CD4-positive, alpha-beta T cell treated with Interleukin-6 for 4 hours (primary cell): ENCODE results near the gene PPP1R13L.
A peak's percentile ranks its signal among the peaks of the same experiment; 100 is the strongest.

Experiments
- DNase-seq: peaks from one replicate; pipeline ENCODE4 v3.0.0-alpha.2; 2020; ENCODE audit warnings: mixed read lengths

PPP1R13L gene

GRCh38 chr19:45405435-45406225 lies 761 bp upstream of the PPP1R13L start:
- peak; percentile 87 for DNase-seq

GRCh38 chr19:45403781-45404556 lies 900 bp downstream of the PPP1R13L start:
- DNase-seq, result peak; percentile 63

DNA sequence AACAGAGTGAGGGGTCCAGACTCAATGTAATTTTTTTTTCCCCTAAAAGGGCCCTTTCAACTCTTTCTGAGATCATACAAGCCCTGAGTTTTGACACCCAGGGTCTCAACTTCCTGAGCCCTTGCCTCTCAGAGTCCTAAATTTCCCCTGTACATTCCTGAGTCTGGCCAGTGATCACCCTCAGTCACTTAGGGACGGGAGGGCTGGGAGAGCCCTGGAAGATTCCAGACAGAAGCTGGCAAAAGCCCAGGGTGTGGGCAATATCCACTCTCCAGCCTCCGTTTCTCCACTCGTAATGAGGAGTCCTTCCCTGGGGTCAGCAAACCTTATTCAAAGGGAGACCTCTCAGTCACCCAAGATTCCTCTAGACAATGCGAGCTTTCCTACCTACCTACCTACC lies 1.6 kb downstream of the PPP1R13L start:
- no peak for DNase-seq

- DNase-seq, result peak; percentile 49
Observed at GRCh38 chr19:45402298-45403061, 2.4 kb downstream of the PPP1R13L start.

DNA sequence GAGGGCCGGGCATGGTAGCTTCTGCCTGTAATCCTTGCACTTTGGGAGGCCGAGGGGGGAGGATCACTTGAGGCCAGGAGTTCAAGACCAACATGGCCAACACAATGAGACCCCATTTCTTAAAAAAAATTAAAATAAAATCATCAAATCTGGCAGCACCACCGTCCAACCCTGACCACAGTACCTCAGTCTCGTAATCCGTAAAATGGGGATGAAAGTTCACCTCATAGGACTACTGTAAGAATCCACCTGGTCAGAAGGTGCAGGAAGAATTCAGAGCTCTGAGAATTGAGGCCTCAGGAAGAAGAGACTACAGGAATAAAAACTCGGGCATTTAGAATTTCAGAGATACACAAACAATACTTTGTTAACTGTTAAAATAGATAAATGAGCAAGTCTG lies 3.1 kb downstream of the PPP1R13L start:
- DNase-seq, result no peak

DNA sequence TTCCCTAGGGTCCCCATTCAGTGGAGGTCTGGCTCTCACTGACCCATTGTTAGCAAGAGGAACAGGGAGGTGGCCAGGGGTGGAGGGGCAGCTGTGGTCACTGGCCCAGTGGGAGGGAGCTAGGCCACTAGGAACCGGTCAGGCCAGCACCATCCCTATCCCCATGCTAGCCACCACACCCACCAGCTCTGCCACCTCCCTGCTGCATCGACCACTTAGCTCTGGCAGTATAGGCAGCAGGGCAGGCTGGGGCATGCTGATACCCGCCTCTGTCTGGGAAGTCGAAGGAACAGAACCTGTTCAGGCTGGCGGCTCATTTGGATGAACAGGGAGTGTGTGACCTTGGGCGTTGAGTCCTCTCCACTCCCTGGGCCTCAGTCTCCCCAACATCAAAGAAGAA lies 4.7 kb downstream of the PPP1R13L start:
- DNase-seq, result no peak

DNA sequence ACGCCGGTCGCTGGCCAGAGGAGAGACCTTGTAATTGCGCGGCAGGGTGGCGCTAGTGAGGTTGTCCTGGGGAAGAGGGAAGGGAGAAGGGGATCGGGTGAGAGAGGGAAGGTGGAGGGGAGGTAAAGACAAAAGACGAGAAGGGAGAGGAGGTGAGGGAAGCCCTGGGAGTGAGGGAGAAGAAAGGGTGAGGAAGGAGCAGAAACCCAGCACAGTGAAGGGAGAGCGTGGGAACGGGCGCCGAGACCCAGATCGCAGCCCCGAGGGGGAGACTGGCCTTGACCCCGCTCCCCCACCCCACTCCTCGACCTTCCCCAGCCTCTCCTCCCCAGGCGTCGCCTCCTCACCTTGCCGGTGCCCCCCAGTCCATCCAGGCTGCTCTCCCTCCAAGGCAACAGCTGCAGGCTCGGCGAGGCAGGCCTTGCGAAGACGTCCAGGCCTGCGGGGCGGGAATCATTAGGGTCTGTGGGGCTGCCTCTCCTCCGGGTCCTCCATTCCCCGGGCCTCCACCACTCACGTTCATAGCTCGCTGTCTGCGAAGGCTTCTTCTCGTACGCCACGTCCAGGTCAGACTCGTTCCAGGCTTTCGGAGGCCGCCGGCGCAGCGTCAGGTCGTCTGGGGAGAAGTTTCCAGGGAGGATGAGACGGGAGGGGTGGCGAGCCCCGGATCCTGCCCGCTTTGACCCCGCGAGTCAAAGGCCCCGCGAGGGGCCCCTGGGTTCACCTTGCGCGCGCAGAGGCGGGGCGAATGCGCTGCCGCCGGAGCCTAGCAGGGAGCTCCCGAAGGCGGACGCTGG lies 8.8 kb downstream of the PPP1R13L start:
- no peak for DNase-seq

DNA sequence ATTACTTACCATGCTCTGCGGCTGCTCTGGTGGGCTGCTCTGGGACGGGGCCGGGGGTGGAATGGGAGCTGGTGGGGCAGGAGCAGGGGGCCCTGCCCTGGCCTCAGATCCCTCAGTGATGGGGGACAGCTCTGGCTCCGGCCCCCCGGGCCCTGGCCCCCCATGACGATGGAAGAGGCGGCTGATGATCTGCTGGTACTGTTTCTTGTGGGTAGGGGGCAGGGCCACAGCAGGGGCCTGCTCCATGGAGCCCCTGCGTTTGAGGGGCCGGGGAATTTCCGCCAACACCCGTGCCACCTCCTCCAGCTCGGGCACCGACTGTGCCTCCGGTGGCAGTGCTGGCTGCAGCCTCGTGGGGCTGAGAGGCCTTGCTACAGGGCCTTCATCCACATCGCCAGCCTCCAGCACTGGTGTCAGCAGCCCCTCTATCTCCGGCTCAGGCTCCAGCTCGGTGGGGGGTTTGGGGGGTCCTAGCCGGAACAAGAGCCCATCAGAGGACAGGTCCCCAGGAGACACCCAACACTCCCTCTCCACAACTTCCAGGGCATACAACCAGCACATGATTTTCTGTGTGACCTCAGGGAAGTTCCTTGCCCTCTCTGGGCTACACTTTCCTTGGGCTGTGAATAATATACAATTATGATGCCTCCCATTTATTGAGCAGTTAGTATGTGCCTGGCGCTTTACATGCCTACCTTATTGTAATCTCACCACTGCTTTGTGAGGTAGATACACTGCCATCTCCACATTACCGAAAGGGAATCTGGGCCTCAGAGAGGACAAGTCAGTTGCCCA lies 12.8 kb downstream of the PPP1R13L start:
- no peak for DNase-seq

DNA sequence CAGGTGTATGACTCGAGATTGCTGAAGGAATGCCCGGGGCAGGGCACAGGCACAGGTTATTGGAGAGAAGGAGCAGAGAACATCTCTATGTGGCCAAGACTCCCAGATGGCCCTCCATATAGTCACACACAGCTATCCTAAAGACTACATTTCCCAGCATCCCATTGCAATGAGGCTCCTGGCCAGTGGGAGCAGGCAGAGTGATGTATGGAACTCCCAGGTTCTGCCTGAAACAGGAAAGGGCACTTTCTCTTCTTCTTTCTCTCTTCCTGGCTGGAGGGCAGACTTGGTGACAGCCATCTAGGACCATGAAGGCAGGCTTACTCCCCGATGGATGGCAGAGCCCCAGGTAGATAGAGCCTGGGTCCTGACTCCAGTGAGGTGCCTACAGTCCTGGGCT lies 13.5 kb downstream of the PPP1R13L start:
- DNase-seq, result no peak

GRCh38 chr19:45385392-45386221 lies 19.3 kb downstream of the PPP1R13L start:
- no peak for DNase-seq

DNA sequence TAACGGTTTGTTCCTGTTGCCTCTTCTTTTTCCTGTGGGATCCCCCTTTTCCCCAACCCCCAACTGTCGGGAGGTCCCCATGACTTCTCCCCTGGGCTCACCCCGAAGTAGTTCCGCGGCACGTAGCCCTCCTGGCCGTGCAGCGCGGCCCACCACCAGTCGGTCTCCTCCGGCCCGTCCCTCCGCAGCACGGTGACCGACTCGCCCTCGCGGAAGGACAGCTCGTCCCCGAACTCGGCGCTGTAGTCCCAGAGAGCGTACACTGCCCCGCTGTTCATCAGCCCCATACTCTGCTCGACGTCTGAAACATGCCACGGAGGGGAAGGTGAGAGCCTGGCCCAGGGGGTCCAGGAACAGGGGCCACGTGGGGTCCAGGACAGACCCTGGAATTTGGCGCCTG lies 22.4 kb downstream of the PPP1R13L start:
- no peak for DNase-seq

DNA sequence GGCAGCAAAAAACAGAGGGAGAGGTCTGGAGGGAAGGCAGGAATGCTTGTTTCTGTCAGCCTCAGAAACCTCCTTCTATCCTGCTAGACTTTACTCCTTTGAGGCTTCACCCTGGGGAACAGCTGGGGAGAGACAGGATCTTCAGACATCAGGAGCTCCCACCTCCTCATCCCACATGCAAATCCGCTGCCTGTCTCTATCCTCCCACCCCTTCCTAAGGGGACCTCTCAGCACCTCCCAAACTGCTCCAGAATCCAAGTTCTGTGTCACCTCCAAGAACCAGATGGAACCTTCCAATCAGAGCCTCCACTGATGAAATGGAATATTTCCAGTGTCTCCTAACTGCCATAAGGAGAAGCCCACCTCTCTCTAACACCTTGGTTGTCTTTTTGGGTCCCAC lies 24.8 kb downstream of the PPP1R13L start:
- no peak for DNase-seq

DNA sequence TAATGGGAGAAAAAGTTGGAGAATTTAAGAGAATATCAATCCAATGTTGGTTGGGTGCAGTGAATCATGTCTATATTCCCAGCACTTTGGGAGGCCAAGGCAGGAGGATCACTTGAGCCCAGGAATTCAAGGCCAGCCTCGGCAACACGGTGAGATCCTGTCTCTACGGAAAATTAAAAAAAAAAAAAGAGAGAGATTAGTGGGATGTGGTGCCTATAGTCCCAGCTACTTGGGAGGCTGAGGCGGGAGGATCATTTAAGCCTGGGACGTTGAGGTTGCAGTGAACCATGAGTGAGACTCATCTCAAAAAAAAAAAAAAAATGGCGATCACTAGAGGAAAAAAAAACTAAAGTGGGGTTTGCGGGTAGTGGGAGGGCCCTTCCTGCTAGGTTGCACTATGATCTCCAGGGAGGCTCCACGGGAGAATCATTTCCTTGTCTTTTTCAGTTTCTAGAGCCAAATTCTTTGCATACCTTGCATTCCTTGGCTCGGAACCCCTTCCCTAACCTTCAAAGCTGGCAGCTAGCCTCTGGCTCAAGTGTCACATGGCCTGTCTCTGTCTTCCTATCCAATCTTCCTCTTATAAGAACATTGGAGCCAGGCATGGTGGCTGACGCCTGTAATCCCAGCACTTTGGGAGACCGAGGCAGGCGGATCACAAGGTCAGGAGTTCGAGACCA lies 28.7 kb downstream of the PPP1R13L start:
- no peak for DNase-seq

DNA sequence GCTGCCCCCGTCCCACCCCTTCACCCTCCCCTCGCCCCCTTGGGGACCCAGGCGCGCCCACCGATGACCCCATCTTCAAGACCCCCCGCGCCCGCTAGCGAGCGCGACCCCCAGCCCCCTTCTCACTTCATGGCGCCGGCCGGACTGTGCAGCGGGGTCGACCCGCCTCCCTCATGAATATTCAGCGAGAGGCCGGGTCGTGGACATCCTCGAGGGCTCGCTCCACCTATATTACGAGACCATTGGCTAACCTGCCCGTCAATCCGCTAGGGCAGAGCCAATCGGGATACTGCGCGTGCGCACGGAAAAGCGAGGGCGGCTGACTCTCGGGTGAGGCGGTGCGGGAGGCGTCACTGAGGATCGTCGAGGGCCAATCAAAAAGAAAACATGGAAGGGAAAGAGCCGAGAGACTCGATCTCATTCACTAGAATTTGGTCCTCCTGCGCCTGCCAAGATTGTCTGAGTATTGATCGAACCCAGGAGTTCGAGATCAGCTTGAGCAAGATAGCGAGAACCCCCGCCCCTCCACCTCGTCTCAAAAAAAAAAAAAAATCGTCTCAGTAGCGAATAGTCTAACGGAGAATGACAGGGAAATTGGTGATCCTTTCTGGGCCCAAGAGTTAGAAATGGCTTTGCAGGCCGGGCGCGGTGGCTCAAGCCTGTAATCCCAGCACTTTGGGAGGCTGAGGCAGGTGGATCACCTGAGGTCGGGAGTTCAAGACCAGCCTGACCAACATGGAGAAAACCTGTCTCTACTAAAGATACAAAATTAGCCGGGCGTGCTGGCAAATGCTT lies 34.3 kb downstream of the PPP1R13L start, which contains the start of gene ERCC2:
Gene ERCC2, minus strand, starts transcription at position 164 of the 795 bp plus-strand sequence. Its CDS starts 33 bp downstream, at position 131.
- DNase-seq, result peak; percentile 99

DNA sequence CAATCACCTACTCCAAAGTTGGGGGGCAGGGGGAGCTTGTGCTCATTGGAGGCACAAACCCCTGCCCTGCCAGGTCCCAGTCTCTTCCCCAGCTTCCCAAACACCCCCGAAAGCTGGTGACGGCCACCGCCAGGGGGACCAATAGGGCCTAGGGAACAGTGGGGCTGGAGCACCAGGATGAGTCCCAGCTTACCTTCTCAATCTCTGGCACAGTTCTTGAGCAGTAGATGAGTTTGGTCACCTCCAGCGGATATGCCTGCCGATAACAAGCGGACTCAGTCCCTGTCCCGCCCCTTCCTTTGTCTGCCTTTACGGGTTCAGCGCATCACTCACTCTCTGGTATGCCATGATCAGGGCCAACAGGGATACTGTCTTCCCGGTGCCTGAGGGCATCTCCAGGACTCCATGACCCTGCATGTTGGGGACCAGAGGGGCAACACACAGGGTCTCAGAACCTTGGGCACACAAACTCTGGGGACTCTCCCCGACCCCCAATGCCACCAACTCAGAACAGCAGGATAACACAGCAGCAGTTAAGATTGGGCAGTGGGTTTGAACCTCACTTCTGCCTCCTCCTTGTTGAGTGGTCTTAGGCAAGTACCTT lies 36.0 kb downstream of the PPP1R13L start:
- DNase-seq, result no peak

DNA sequence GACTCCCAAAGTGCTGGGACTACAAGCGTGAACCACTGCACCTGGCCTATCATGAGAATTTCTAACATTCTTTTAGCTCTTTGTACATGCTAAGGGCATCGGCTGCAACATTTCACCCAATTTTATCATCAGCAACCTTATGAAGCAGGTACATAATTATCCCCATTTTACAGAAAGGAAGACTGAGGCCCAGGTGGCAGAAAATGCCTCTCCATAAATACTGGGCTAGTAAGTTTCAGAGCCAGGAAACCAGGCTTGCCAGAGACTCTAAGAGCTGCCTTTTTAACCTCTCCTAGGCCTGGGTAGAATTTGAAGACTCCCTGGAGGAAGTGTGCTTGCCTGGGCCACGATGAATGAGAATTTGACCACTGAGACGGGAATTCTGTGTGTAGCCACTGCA lies 36.7 kb downstream of the PPP1R13L start:
- DNase-seq, result no peak

- DNase-seq, result no peak
Observed at GRCh38 chr19:45364696-45365095, 40.2 kb downstream of the PPP1R13L start.

- DNase-seq, result no peak
Observed at GRCh38 chr19:45363861-45364459, 40.9 kb downstream of the PPP1R13L start.
